ENCODE measurements around the gene LRRC47.

LRRC47 gene

DNA sequence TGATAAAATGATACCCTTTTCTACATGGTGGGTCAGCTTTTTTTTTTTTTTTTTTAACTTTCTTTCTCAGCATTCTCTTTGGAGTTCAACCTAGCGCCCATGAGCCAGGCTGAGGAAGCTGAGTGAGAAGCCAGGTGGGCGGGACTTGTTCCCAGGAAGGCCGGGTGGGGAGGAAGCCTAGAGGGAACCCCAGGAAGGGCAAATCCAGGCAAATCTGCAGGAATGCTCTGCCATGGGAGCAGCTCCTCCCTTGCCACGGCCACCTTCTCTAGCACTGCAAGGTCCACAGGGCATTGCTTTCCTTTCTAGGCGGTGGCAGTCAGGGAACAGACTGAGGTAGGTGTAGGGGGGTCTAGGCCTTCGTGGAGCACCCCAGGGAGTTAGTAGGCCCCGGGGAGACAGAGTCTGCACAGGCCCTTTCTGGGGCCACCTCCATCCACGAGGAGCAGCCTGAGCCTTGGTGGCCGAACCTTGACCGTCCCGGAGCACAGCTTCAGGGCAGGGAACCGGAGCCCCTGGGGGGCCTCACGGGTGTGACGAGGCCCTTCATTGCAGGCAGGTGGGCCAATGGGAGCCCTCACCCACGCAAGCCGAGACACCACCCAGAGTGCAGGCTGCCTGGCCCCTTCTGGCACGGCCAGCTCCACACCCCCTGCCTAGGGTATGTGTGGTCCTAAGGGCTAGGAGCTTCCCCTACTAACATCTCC, 62.3 kb downstream of the LRRC47 start:
- DNase-seq (ENCODE audit: low read depth, low spot score), result no peak

- DNase-seq (ENCODE audit: low read depth, low spot score), result no peak
Measured at GRCh38 chr1:3733094-3733882, 63.0 kb downstream of the LRRC47 start.

GRCh38 chr1:3732434-3733093, 63.7 kb downstream of the LRRC47 start:
- no peak for DNase-seq (ENCODE audit: low read depth, low spot score)

GRCh38 chr1:3731583-3732433, 64.5 kb downstream of the LRRC47 start:
- no peak for DNase-seq (ENCODE audit: low read depth, low spot score)

DNA sequence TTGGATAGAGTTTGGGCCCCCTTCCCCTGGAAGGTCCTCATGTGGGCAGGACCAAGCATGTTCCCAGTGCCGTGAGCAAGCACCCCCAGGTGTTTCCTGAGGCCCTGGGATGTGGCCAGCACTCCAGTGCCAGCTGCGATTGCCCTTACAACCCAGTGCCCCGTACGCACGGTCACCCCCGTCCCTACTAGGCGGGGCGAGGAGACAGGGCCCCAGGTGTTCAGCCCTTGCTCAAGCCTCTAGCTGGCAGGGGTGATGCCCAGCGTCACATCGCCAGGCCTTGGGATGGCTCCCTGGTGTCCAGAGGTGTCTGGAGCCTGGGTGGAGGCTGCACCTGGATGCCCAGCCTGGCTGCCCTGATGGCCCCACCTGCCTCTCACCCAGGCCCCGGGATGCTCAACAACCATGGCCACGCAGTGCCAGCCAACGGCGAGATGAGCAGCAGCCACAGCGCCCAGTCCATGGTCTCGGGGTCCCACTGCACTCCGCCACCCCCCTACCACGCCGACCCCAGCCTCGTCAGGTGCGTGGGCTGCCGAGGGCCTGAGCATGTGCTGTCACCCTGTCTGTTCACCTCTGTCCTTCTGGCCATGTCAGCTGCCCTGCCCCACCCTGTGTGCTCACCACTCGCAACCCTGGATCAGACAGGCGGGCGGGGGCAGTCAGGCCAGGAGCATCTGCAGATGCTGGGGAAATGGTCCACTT, 65.6 kb downstream of the LRRC47 start:
- no peak for DNase-seq (ENCODE audit: low read depth, low spot score)

GRCh38 chr1:3729594-3730542, 66.4 kb downstream of the LRRC47 start:
- no peak for DNase-seq (ENCODE audit: low read depth, low spot score)
